ENCODE data around the gene ATP2B2. TPM values are rescaled to one million over a fixed set of nuclear protein-coding genes. Genes with fewer than 3 reads are reported as not detected.

Gene ATP2B2
- total RNA-seq, 1 donor from 2014 or later, result not detected

GRCh38 chr3:10479311-10479710 lies 26.1 kb downstream of the ATP2B2 start:
- H3K27me3 ChIP-seq (ENCODE audit: low read depth), result peaks cover 19% of the 10 kb centered on the region
- no peak overlapping the region for H3K27ac ChIP-seq (replicated peaks)
- no peak overlapping the region for H3K4me3 ChIP-seq
- intact Hi-C loops (cut with micrococcal nuclease), result no loop called here
- no peaks in the 10 kb centered on the region for H3K4me1 ChIP-seq
- H3K36me3 ChIP-seq, result no peaks in the 10 kb centered on the region
- TF ChIP-seq CTCF (IDR thresholded peaks at IDR 0.05; ENCODE audit: borderline replicate concordance), result no peak
- DNase-seq, result no peak
- peaks cover 9% of the 10 kb centered on the region for H3K9me3 ChIP-seq (replicated peaks)

- intact Hi-C loops (cut with micrococcal nuclease), result no loop called here
- H3K36me3 ChIP-seq, result no peaks in the 10 kb centered on the region
- H3K4me1 ChIP-seq, result no peaks in the 10 kb centered on the region
- H3K27me3 ChIP-seq (ENCODE audit: low read depth), result peaks cover 25% of the 10 kb centered on the region
- H3K4me3 ChIP-seq, result no peak overlapping the region
- DNase-seq, result no peak
- TF ChIP-seq CTCF (IDR thresholded peaks at IDR 0.05; ENCODE audit: borderline replicate concordance), result no peak
- no peak overlapping the region for H3K27ac ChIP-seq (replicated peaks)
- peaks cover 9% of the 10 kb centered on the region for H3K9me3 ChIP-seq (replicated peaks)
These were observed 29.4 kb downstream of the ATP2B2 start for GRCh38 chr3:10475983-10476382.

DNA sequence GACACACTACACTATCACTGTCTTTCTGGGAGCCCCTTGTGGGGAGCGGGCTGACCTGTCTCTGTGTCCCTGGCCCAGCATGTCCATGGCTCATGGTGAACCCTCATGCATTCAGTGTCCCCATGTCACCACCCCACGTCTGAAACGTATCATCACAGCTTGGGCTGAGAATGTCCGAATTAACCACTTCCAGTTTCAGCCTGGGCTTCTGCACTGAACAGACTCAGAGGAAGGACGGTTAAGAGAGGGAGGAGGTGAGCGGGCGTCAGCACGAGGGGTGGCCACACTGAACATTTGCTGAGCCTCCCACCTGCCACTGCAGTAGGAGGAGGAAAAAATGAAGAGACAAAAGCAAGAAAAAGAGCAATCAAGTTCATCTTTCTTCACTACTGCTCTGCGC lies 30.5 kb downstream of the ATP2B2 start:
- peaks cover 37% of the 10 kb centered on the region for H3K27me3 ChIP-seq (ENCODE audit: low read depth)
- no peaks in the 10 kb centered on the region for H3K4me1 ChIP-seq
- intact Hi-C loops (cut with micrococcal nuclease), result no loop called here
- no peak for DNase-seq
- no peak overlapping the region for H3K4me3 ChIP-seq
- no peaks in the 10 kb centered on the region for H3K36me3 ChIP-seq
- peaks cover 9% of the 10 kb centered on the region for H3K9me3 ChIP-seq (replicated peaks)
- no peak overlapping the region for H3K27ac ChIP-seq (replicated peaks)
- TF ChIP-seq CTCF (IDR thresholded peaks at IDR 0.05; ENCODE audit: borderline replicate concordance), result no peak

DNA sequence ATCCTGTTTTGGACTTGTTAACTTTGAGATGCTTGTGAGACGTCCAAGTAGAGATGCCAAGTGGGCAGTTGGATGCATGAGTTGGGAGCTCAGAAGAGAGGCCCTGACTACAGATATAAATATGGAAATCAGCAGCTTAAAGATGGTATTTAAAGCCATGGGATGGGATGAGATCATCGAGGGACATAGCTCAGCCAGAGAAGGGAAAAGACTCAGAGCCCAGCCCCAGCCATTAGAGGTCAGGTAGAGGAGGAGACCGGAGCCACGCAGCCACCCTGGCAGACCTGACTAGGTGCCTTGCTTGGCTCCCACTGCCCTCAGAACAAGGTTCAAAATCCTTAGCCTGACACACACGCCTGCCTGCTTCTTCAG lies 31.1 kb downstream of the ATP2B2 start:
- H3K27ac ChIP-seq (replicated peaks), result no peak overlapping the region
- no peak overlapping the region for H3K4me3 ChIP-seq
- peaks cover 9% of the 10 kb centered on the region for H3K9me3 ChIP-seq (replicated peaks)
- no peaks in the 10 kb centered on the region for H3K36me3 ChIP-seq
- H3K4me1 ChIP-seq, result peaks cover 3% of the 10 kb centered on the region
- intact Hi-C loops (cut with micrococcal nuclease), result no loop called here
- TF ChIP-seq CTCF (IDR thresholded peaks at IDR 0.05; ENCODE audit: borderline replicate concordance), result no peak
- peaks cover 43% of the 10 kb centered on the region for H3K27me3 ChIP-seq (ENCODE audit: low read depth)
- DNase-seq, result no peak

- Histone ChIP-seq H3K36me3 (no peaks in the 10 kb centered on the region), H3K27ac (replicated peaks) (no peak overlapping the region), H3K4me3 (no peak overlapping the region), H3K4me1 (peaks cover 8% of the 10 kb centered on the region), H3K9me3 (replicated peaks) (peaks cover 9% of the 10 kb centered on the region), H3K27me3 (ENCODE audit: low read depth) (peaks cover 45% of the 10 kb centered on the region)
- intact Hi-C loops (cut with micrococcal nuclease), result no loop called here
- no peak for TF ChIP-seq CTCF (IDR thresholded peaks at IDR 0.05; ENCODE audit: borderline replicate concordance)
- no peak for DNase-seq
These were observed 31.7 kb downstream of the ATP2B2 start for GRCh38 chr3:10473581-10474274.
